B cell (primary cell): ENCODE data around the gene FAM107B. TPM values are rescaled to one million over a fixed set of nuclear protein-coding genes. Genes with fewer than 3 reads are reported as not detected.

Experiments used
- ATAC-seq: fragments of 200-7000 bp; cut with Tn5 transposase; one replicate; pipeline ENCODE4 v1.10.0; 2021; ENCODE audit warnings: low read depth, mild to moderate bottlenecking, moderate number of reproducible peaks, moderate library complexity
- CTCF ChIA-PET: fragments of 350-600 bp; sonication (Branson Sonifier 250); formaldehyde crosslinking; loops from one replicate; lab custom pipeline; 2021; ENCODE audit warnings: antibody characterized with exemption, inconsistent platforms; lab: Charles Lee
- POLR2A ChIA-PET: fragments of 350-600 bp; sonication (Branson Sonifier 250); formaldehyde crosslinking; loops from one replicate; lab custom pipeline; 2021; ENCODE audit warnings: antibody characterized with exemption; lab: Charles Lee
- DNase-seq: peaks from one replicate; pipeline ENCODE4 v3.0.0; 2013
- H2AFZ ChIP-seq: 2 replicates; pipeline ENCODE4 v1.6.1; 2012; ENCODE audit warnings: mild to moderate bottlenecking, low read depth, low read length; ENCODE audit not compliant: insufficient read depth, poor library complexity, severe bottlenecking
- H3K27ac ChIP-seq, 2 donors: 1 replicate in 1 of 2; 2 replicates in 1 of 2; pipeline ENCODE4 v1.5.1; 2012 to 2013; ENCODE audit warnings: low read length in 2 of 2, mild to moderate bottlenecking in 2 of 2, moderate library complexity in 1 of 2
- H3K27me3 ChIP-seq, 4 experiments: fragments of 200-600 bp in 1 of 4; sonication (generic) in 1 of 4; replicated peaks in 1 of 4; 1 replicate in 2 of 4; 2 replicates in 2 of 4; pipeline versions ENCODE4 v1.6.1 to v1.7.0; 2013 to 2016; ENCODE audit warnings: low read length in 3 of 4, mild to moderate bottlenecking in 2 of 4, mixed read lengths in 1 of 4, moderate library complexity in 1 of 4; ENCODE audit not compliant: insufficient read depth in 4 of 4, control insufficient read depth in 3 of 4; ENCODE audit errors: control extremely low read depth in 1 of 4
- H3K36me3 ChIP-seq, 2 experiments: replicated peaks in 1 of 2; 1 replicate in 1 of 2; 2 replicates in 1 of 2; pipeline versions ENCODE4 v1.6.1 to v1.7.1; 2013; ENCODE audit warnings: low read length in 1 of 2; ENCODE audit not compliant: insufficient read depth in 2 of 2, control insufficient read depth in 1 of 2; ENCODE audit errors: control extremely low read depth in 1 of 2, extremely low read depth in 1 of 2
- H3K4me1 ChIP-seq, 2 donors: fragments of 200-600 bp in 1 of 2; sonication (generic) in 1 of 2; 1 replicate in 1 of 2; 2 replicates in 1 of 2; pipeline versions ENCODE4 v1.5.1 to v1.6.1; 2013 to 2017; ENCODE audit warnings: low read length in 2 of 2; ENCODE audit not compliant: control insufficient read depth in 2 of 2, insufficient read depth in 2 of 2
- H3K4me2 ChIP-seq: replicated peaks from 2 replicates; pipeline ENCODE3; 2012; ENCODE audit warnings: mild to moderate bottlenecking, low read depth, low read length; ENCODE audit not compliant: poor library complexity, severe bottlenecking
- H3K4me3 ChIP-seq, 5 experiments: fragments of 200-600 bp in 1 of 5; sonication (generic) in 1 of 5; 1 replicate in 3 of 5; 2 replicates in 2 of 5; pipeline versions ENCODE4 v1.5.1 to v1.7.0; 2011 to 2016; ENCODE audit warnings: low read length in 4 of 5, mild to moderate bottlenecking in 4 of 5, low read depth in 2 of 5, control low read depth in 1 of 5, moderate library complexity in 1 of 5; ENCODE audit not compliant: insufficient read depth in 1 of 5; ENCODE audit errors: control extremely low read depth in 1 of 5, extremely low read depth in 1 of 5
- H3K79me2 ChIP-seq: fragments of 200-600 bp; sonication (generic); one replicate; pipeline ENCODE4 v1.6.0; 2016; ENCODE audit warnings: low read length; ENCODE audit not compliant: control insufficient read depth, insufficient read depth
- H3K9ac ChIP-seq: fragments of 200-600 bp; sonication (generic); 2 replicates; pipeline ENCODE4 v1.6.1; 2017; ENCODE audit warnings: mild to moderate bottlenecking, low read length, moderate library complexity
- H3K9me3 ChIP-seq, 3 donors: one replicate each; pipeline versions ENCODE4 v1.6.1 to v1.7.1; 2013; ENCODE audit warnings: low read length in 2 of 3; ENCODE audit not compliant: control insufficient read depth in 2 of 3, insufficient read depth in 1 of 3; ENCODE audit errors: control extremely low read depth in 1 of 3
- H4K20me1 ChIP-seq: 2 replicates; pipeline ENCODE4 v1.6.0; 2012; ENCODE audit warnings: mild to moderate bottlenecking, low read length; ENCODE audit not compliant: insufficient read depth, control insufficient read depth, poor library complexity, severe bottlenecking
- H3K27ac Mint-ChIP-seq: one replicate; pipeline ENCODE4 v1.8.0; 2021; ENCODE audit warnings: mixed read lengths
- H3K27me3 Mint-ChIP-seq: one replicate; pipeline ENCODE4 v1.8.0; 2021; ENCODE audit warnings: mixed read lengths
- H3K4me1 Mint-ChIP-seq: one replicate; pipeline ENCODE4 v1.8.0; 2021; ENCODE audit warnings: mixed read lengths
- H3K4me3 Mint-ChIP-seq: one replicate; pipeline ENCODE4 v1.8.0; 2021; ENCODE audit warnings: mixed read lengths
- H3K9me3 Mint-ChIP-seq: one replicate; pipeline ENCODE4 v1.8.0; 2022; ENCODE audit warnings: mixed read lengths; ENCODE audit not compliant: insufficient read depth
- EZH2 ChIP-seq: IDR thresholded peaks from 2 replicates; pipeline ENCODE4 v1.6.1; 2012; ENCODE audit warnings: borderline replicate concordance, low read depth, mild to moderate bottlenecking, moderate library complexity, low read length; ENCODE audit not compliant: insufficient read depth, poor library complexity, severe bottlenecking
- WGBS: methylation state at CpG from one replicate; pipeline ENCODE4 v1.1.5; 2013; ENCODE audit warnings: missing lambda C conversion rate; ENCODE audit not compliant: insufficient coverage; 5-methylcytosine and 5-hydroxymethylcytosine counted together
- intact Hi-C: fragments of 100-400 bp; cut with micrococcal nuclease; formaldehyde crosslinking; loops from one replicate; pipeline ENCODE4 v1.10.0; 2022
- polyA plus RNA-seq: library from polyadenylated mRNA; depleted of rRNA; stranded (reverse); fragments of >200 nt; gene quantifications from 2 replicates; pipeline ENCODE4 v1.2.3, GENCODE V29; 2012
- total RNA-seq, 2 donors: library from RNA; stranded (reverse); fragments of 120-200 nt in 1 of 2; gene quantifications; 1 replicate in 1 of 2; 2 replicates in 1 of 2; pipeline versions ENCODE4 v1.2.3 to v1.2.4, GENCODE V29; 2013 to 2022
- TF ChIP-seq, protein P1 (sequence below): fragments of 200-600 bp; IDR thresholded peaks from one replicate; pipeline ENCODE4 v1.8.0; 2022; ENCODE audit warnings: antibody characterized with exemption, mild to moderate bottlenecking

Gene FAM107B
- total and polyA plus RNA-seq, 2 donors (not counting 1 experiment from before 2014, with no cell fraction given): 31.9 to 318 TPM

DNA sequence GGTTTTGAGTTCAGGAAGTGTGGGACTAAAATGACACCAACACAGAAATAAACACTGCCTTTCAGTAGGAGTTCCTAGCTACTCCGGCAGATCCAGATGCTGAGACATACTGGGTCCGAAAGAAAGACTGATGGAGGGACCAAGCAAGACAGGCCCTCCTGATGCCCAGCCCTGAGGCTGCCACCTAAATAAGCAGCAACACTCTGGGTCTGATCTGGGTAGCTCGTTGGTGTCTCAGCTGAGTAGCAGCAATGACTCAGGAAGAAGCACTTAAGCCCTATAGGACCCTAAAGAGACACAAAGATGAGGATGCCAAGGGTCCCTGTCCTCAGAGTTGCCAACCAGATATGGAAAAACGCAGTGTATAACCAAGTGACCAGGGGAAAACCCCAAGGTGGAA is 190.7 kb downstream of the FAM107B start:
- Mint-ChIP-seq H3K4me1 (peaks cover 91% of the 10 kb centered on the region), H3K9me3 (no peaks in the 10 kb centered on the region), H3K27ac (peak overlapping the region; percentile 73), H3K27me3 (no peaks in the 10 kb centered on the region), H3K4me3 (peak overlapping the region; percentile 53)
- 81% methylated on average over 4 of the region's 4 CpGs for WGBS
- intact Hi-C loops: no loop called here
- peaks cover 83 to 90% of the 10 kb centered on the region in 2 donors for H3K4me1 ChIP-seq
- H3K4me2 ChIP-seq: peak overlapping the region; percentile 41
- CTCF ChIA-PET: no interaction called here
- POLR2A ChIA-PET: interaction anchor here (0.8 kb wide), 1 partner anchor 9 kb away, joined by 3 read pairs; no protein-coding TSS in a partner anchor
- H3K36me3 ChIP-seq: peaks cover 5 to 22% of the 10 kb centered on the region in 2 experiments
- no peak overlapping the region for H2AFZ ChIP-seq
- H3K9ac ChIP-seq: no peak overlapping the region
- no peak for ATAC-seq
- H3K79me2 ChIP-seq: peaks cover 100% of the 10 kb centered on the region
- TF ChIP-seq, protein P1, sequence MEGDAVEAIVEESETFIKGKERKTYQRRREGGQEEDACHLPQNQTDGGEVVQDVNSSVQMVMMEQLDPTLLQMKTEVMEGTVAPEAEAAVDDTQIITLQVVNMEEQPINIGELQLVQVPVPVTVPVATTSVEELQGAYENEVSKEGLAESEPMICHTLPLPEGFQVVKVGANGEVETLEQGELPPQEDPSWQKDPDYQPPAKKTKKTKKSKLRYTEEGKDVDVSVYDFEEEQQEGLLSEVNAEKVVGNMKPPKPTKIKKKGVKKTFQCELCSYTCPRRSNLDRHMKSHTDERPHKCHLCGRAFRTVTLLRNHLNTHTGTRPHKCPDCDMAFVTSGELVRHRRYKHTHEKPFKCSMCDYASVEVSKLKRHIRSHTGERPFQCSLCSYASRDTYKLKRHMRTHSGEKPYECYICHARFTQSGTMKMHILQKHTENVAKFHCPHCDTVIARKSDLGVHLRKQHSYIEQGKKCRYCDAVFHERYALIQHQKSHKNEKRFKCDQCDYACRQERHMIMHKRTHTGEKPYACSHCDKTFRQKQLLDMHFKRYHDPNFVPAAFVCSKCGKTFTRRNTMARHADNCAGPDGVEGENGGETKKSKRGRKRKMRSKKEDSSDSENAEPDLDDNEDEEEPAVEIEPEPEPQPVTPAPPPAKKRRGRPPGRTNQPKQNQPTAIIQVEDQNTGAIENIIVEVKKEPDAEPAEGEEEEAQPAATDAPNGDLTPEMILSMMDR: no peak
- no peak for TF ChIP-seq EZH2
- H3K27me3 ChIP-seq: no peaks in the 10 kb centered on the region
- no peaks in the 10 kb centered on the region for H3K9me3 ChIP-seq
- peak overlapping the region; percentile 47 to 52 for H3K27ac ChIP-seq
- H4K20me1 ChIP-seq: peaks cover 77% of the 10 kb centered on the region
- H3K4me3 ChIP-seq: no peak overlapping the region
- no peak for DNase-seq

DNA sequence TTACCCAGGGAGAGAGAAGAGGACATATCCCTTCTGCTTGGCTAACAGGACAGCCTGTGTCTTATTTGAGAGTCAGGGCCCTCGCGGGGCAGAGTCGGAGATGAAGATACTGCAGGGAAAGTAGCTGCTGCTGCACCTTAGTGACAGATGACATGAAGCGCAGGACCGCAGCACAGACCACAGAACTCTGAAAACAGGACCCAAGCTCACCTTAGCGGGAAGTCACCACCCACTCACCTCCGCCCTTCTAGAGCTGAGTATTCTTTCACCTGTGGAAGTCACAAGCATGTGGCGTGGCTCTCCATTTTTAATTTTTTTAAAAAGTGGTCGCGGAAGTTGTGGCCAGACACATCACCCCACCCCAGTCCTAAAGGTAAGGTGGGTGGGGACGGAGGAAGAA is 191.4 kb downstream of the FAM107B start:
- TF ChIP-seq, protein P1: no peak
- no peak for TF ChIP-seq EZH2
- ChIA-PET POLR2A (interaction anchor here (0.6 to 0.7 kb wide), 3 partner anchors 12 to 159 kb away, joined by 4 to 6 read pairs (median 5); no protein-coding TSS in a partner anchor), CTCF (interaction anchor here (0.7 to 0.8 kb wide), 2 partner anchors 10 to 240 kb away, joined by 4 read pairs; no protein-coding TSS in a partner anchor)
- intact Hi-C loops: no loop called here
- H3K9me3 ChIP-seq: no peaks in the 10 kb centered on the region
- DNase-seq: peak; percentile 77
- peaks cover 100% of the 10 kb centered on the region for H3K79me2 ChIP-seq
- peaks cover 91% of the 10 kb centered on the region for H3K4me1 Mint-ChIP-seq
- H3K4me1 ChIP-seq: peaks cover 83 to 89% of the 10 kb centered on the region in 2 donors
- H3K9me3 Mint-ChIP-seq: no peaks in the 10 kb centered on the region
- ATAC-seq: peak; percentile 78
- peak overlapping the region; percentile 53 for H3K4me3 Mint-ChIP-seq
- peaks cover 75% of the 10 kb centered on the region for H4K20me1 ChIP-seq
- peaks cover 5 to 26% of the 10 kb centered on the region in 2 experiments for H3K36me3 ChIP-seq
- H3K27me3 ChIP-seq: no peaks in the 10 kb centered on the region
- H3K27ac Mint-ChIP-seq: peak overlapping the region; percentile 73
- peak overlapping the region; percentile 41 for H3K4me2 ChIP-seq
- peak overlapping the region; percentile 47 to 52 for H3K27ac ChIP-seq
- H3K27me3 Mint-ChIP-seq: no peaks in the 10 kb centered on the region
- H2AFZ ChIP-seq: no peak overlapping the region
- no peak overlapping the region for H3K4me3 ChIP-seq
- H3K9ac ChIP-seq: no peak overlapping the region
- 30% methylated on average over 6 of the region's 11 CpGs for WGBS
